Liver (tissue), 9 donors: ENCODE measurements around the gene TUSC2. TPM values are rescaled to one million over a fixed set of nuclear protein-coding genes. Genes with fewer than 3 reads are reported as not detected.

ENCODE experiments used
- DNase-seq: peaks from one replicate; pipeline ENCODE4 v3.0.0-alpha.2; 2017; ENCODE audit warnings: low spot score
- H3K27ac ChIP-seq, 2 donors: one replicate each; pipeline ENCODE4 v1.7.0; 2013; ENCODE audit warnings: inconsistent platforms in 2 of 2, low read length in 2 of 2, control low read depth in 1 of 2, low read depth in 1 of 2, mild to moderate bottlenecking in 1 of 2
- H3K27me3 ChIP-seq, 4 donors: one replicate each; pipeline versions ENCODE4 v1.6.1 to v1.7.0; 2013; ENCODE audit warnings: low read length in 3 of 4, inconsistent platforms in 1 of 4, mild to moderate bottlenecking in 1 of 4, moderate library complexity in 1 of 4; ENCODE audit not compliant: control insufficient read depth in 4 of 4, insufficient read depth in 4 of 4
- H3K36me3 ChIP-seq, 4 donors: one replicate each; pipeline versions ENCODE4 v1.6.1 to v1.7.0; 2013; ENCODE audit warnings: low read length in 3 of 4, mild to moderate bottlenecking in 3 of 4, low read depth in 1 of 4, moderate library complexity in 1 of 4; ENCODE audit not compliant: control insufficient read depth in 4 of 4, insufficient read depth in 3 of 4
- H3K4me1 ChIP-seq, 4 donors: one replicate each; pipeline versions ENCODE4 v1.6.1 to v1.7.0; 2013; ENCODE audit warnings: low read length in 3 of 4, mild to moderate bottlenecking in 3 of 4, moderate library complexity in 1 of 4; ENCODE audit not compliant: control insufficient read depth in 4 of 4, insufficient read depth in 4 of 4
- H3K4me3 ChIP-seq, 3 donors: one replicate each; pipeline versions ENCODE4 v1.6.1 to v1.7.0; 2013; ENCODE audit warnings: low read length in 3 of 3, control low read depth in 1 of 3, low read depth in 1 of 3, mild to moderate bottlenecking in 1 of 3
- H3K9ac ChIP-seq, 2 donors: one replicate each; pipeline ENCODE4 v1.7.0; 2013; ENCODE audit warnings: low read length in 2 of 2, mild to moderate bottlenecking in 2 of 2, moderate library complexity in 2 of 2, control low read depth in 1 of 2, low read depth in 1 of 2
- H3K9me3 ChIP-seq, 4 donors: one replicate each; pipeline versions ENCODE4 v1.6.1 to v1.7.0; 2013; ENCODE audit warnings: low read length in 3 of 4; ENCODE audit not compliant: control insufficient read depth in 4 of 4
- EGR1 ChIP-seq, 2 donors: IDR thresholded peaks; 2 replicates each; pipeline ENCODE4 v1.6.1; 2016 to 2018; ENCODE audit warnings: antibody characterized with exemption in 2 of 2, low read depth in 2 of 2
- GABPA ChIP-seq, 2 donors: IDR thresholded peaks in 1 of 2; conservative IDR thresholded peaks in 1 of 2; 2 replicates each; pipeline ENCODE4 v1.6.1; 2016; ENCODE audit warnings: antibody characterized with exemption in 2 of 2, mild to moderate bottlenecking in 1 of 2, moderate library complexity in 1 of 2
- HNF4A ChIP-seq, 2 donors: conservative IDR thresholded peaks; 2 replicates each; pipeline ENCODE4 v1.6.1; 2016; ENCODE audit warnings: antibody characterized with exemption in 2 of 2, mild to moderate bottlenecking in 2 of 2
- JUND ChIP-seq, 2 donors: IDR thresholded peaks; 2 replicates each; pipeline ENCODE4 v1.6.1; 2016; ENCODE audit warnings: antibody characterized with exemption in 2 of 2
- RAD21 ChIP-seq, 2 donors: IDR thresholded peaks; 2 replicates each; pipeline ENCODE4 v1.6.1; 2016; ENCODE audit warnings: antibody characterized with exemption in 2 of 2, mild to moderate bottlenecking in 2 of 2
- YY1 ChIP-seq: IDR thresholded peaks from 2 replicates; pipeline ENCODE4 v1.6.1; 2016; ENCODE audit warnings: antibody characterized with exemption, mild to moderate bottlenecking
- WGBS: extraction: QIAGEN DNeasy Blood & Tissue Kit; methylation state at CpG from one replicate; pipeline ENCODE4 v1.1.7; 2013; 5-methylcytosine and 5-hydroxymethylcytosine counted together
- polyA plus RNA-seq, 2 donors: library from polyadenylated mRNA; stranded (reverse) in 1 of 2; unstranded in 1 of 2; fragments of 200-250 nt in 1 of 2; fragments of >200 nt in 1 of 2; fragmentation: Nextera tagmentation in 1 of 2; extraction: Ambion mirVana in 1 of 2; gene quantifications; one replicate each; pipeline versions ENCODE4 v1.2.1 to v1.2.3, GENCODE V29; 2013 to 2015
- total RNA-seq, 2 donors: library from RNA; depleted of rRNA; stranded (reverse); fragments of >200 nt; gene quantifications; one replicate each; pipeline ENCODE4 v1.2.3, GENCODE V29; 2014
- TF ChIP-seq, protein P1 (sequence below): IDR thresholded peaks from 2 replicates; pipeline ENCODE4 v1.6.1; 2016; ENCODE audit warnings: antibody characterized with exemption
- TF ChIP-seq, protein P2 (sequence below): fragments of 150-350 bp; IDR thresholded peaks from 2 replicates; pipeline ENCODE4 v1.5.1; 2017; ENCODE audit warnings: improper control_type of control experiment, low read depth, low read length; ENCODE audit not compliant: missing input control
- TF ChIP-seq, protein P3 (sequence below): IDR thresholded peaks from 2 replicates; pipeline ENCODE4 v1.6.1; 2016; ENCODE audit warnings: antibody characterized with exemption
- TF ChIP-seq, protein P4 (sequence below): IDR thresholded peaks from 2 replicates; pipeline ENCODE4 v1.6.1; 2016; ENCODE audit warnings: antibody characterized with exemption, mild to moderate bottlenecking
- donor health status: healthy.
- donor health status: healthy.
- donor health status: healthy.
- donor health status: healthy.
- donor health status: healthy.

The TUSC2 gene
- total and polyA plus RNA-seq, 4 donors: 12.7 to 37.7 (median 21.7) TPM

DNA sequence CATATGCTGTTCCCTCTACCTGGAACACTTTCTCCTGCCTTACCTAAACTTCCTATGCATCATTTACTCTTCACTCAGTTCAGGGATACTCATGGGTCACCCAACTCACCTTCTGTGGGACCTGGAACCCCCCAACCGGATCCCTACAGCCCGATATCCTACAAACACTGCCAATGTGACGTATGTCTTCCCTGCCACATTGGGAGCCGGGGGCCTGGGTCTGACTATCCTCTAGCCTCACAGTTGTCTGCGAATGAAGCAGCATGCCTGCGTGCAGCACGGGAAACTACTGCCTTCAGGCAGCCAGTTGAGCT is 22.1 kb upstream of the TUSC2 start:
- 10% methylated on average over 7 of the region's 7 CpGs for WGBS
- Histone ChIP-seq H3K27ac (peak overlapping the region; percentile 97 to 98), H3K9me3 (no peaks in the 10 kb centered on the region), H3K4me3 (peak overlapping the region; percentile 67 to 90 (median 79)), H3K27me3 (no peaks in the 10 kb centered on the region), H3K9ac (peak overlapping the region; percentile 86 to 90), H3K36me3 (peaks cover 11 to 26% (median 14%) of the 10 kb centered on the region in 4 donors), H3K4me1 (peaks cover 14 to 66% (median 43%) of the 10 kb centered on the region in 4 donors)
- TF ChIP-seq EGR1 (IDR thresholded peaks at IDR 0.05; ENCODE audit: low read depth in 2 of 2): no peak
- no peak for TF ChIP-seq GABPA (IDR thresholded peaks at IDR 0.05 in 1 of 2, conservative IDR thresholded peaks at IDR 0.05 in 1 of 2)
- TF ChIP-seq YY1: no peak
- TF ChIP-seq, protein P1, sequence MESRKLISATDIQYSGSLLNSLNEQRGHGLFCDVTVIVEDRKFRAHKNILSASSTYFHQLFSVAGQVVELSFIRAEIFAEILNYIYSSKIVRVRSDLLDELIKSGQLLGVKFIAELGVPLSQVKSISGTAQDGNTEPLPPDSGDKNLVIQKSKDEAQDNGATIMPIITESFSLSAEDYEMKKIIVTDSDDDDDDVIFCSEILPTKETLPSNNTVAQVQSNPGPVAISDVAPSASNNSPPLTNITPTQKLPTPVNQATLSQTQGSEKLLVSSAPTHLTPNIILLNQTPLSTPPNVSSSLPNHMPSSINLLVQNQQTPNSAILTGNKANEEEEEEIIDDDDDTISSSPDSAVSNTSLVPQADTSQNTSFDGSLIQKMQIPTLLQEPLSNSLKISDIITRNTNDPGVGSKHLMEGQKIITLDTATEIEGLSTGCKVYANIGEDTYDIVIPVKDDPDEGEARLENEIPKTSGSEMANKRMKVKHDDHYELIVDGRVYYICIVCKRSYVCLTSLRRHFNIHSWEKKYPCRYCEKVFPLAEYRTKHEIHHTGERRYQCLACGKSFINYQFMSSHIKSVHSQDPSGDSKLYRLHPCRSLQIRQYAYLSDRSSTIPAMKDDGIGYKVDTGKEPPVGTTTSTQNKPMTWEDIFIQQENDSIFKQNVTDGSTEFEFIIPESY: no peak
- DNase-seq: no peak

DNA sequence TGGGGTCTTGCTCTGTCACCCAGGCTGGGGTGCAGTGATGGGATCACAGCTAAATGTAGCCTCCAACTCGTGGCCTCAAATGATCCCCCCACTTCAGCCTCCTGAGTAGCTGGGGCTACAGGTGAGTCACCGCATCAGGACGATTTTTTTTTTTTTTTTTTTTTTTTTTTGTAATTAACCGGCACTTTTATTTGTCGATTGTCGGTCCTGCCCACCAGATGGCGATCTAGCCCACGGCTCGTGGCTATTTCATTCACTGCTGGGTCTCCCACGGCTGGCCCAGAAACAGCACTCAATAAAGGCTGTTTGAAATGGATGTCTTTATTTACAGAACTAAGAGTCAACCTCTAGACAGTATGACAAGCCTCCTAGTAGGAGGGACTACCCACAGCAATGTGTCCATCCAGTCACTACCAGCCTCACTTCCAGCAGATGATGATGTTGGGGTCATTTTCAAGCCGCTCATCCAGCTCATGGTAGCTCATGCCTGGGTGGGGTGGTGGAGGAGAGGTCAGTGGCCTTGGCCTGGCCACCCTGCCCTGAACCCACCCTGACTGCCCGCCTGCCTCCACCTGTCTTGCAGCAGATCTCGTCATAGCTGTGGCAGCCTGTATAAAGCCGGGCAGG is 19.3 kb upstream of the TUSC2 start:
- no peak for TF ChIP-seq HNF4A (conservative IDR thresholded peaks at IDR 0.05)
- TF ChIP-seq YY1: peak; percentile 20
- TF ChIP-seq, protein P2, sequence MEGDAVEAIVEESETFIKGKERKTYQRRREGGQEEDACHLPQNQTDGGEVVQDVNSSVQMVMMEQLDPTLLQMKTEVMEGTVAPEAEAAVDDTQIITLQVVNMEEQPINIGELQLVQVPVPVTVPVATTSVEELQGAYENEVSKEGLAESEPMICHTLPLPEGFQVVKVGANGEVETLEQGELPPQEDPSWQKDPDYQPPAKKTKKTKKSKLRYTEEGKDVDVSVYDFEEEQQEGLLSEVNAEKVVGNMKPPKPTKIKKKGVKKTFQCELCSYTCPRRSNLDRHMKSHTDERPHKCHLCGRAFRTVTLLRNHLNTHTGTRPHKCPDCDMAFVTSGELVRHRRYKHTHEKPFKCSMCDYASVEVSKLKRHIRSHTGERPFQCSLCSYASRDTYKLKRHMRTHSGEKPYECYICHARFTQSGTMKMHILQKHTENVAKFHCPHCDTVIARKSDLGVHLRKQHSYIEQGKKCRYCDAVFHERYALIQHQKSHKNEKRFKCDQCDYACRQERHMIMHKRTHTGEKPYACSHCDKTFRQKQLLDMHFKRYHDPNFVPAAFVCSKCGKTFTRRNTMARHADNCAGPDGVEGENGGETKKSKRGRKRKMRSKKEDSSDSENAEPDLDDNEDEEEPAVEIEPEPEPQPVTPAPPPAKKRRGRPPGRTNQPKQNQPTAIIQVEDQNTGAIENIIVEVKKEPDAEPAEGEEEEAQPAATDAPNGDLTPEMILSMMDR: peak; percentile 68
- TF ChIP-seq JUND (IDR thresholded peaks at IDR 0.05): peak; percentile 47 to 50
- TF ChIP-seq, protein P3, sequence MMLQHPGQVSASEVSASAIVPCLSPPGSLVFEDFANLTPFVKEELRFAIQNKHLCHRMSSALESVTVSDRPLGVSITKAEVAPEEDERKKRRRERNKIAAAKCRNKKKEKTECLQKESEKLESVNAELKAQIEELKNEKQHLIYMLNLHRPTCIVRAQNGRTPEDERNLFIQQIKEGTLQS: no peak
- TF ChIP-seq RAD21 (IDR thresholded peaks at IDR 0.05): peak; percentile 83 to 86
- TF ChIP-seq, protein P4, sequence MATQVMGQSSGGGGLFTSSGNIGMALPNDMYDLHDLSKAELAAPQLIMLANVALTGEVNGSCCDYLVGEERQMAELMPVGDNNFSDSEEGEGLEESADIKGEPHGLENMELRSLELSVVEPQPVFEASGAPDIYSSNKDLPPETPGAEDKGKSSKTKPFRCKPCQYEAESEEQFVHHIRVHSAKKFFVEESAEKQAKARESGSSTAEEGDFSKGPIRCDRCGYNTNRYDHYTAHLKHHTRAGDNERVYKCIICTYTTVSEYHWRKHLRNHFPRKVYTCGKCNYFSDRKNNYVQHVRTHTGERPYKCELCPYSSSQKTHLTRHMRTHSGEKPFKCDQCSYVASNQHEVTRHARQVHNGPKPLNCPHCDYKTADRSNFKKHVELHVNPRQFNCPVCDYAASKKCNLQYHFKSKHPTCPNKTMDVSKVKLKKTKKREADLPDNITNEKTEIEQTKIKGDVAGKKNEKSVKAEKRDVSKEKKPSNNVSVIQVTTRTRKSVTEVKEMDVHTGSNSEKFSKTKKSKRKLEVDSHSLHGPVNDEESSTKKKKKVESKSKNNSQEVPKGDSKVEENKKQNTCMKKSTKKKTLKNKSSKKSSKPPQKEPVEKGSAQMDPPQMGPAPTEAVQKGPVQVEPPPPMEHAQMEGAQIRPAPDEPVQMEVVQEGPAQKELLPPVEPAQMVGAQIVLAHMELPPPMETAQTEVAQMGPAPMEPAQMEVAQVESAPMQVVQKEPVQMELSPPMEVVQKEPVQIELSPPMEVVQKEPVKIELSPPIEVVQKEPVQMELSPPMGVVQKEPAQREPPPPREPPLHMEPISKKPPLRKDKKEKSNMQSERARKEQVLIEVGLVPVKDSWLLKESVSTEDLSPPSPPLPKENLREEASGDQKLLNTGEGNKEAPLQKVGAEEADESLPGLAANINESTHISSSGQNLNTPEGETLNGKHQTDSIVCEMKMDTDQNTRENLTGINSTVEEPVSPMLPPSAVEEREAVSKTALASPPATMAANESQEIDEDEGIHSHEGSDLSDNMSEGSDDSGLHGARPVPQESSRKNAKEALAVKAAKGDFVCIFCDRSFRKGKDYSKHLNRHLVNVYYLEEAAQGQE: no peak
- Histone ChIP-seq H3K4me3 (no peak overlapping the region), H3K27me3 (no peaks in the 10 kb centered on the region), H3K9me3 (no peaks in the 10 kb centered on the region), H3K4me1 (peaks cover 13 to 45% (median 36%) of the 10 kb centered on the region in 4 donors), H3K27ac (peak overlapping the region in 1 of 2 donors; percentile 38), H3K36me3 (peaks cover 0 to 9% (median 0%) of the 10 kb centered on the region in 4 donors), H3K9ac (no peak overlapping the region)
- DNase-seq: peak; percentile 74
- WGBS: 28% methylated on average over 14 of the region's 14 CpGs
